Left renal cortex interstitium (tissue), 4 donors: ENCODE measurements around the gene PACC1. TPM values are rescaled to one million over a fixed set of nuclear protein-coding genes. Genes with fewer than 3 reads are reported as not detected.
A peak's percentile ranks its signal among the peaks of the same experiment; 100 is the strongest.

Experiments
- DNase-seq, 4 donors: peaks; one replicate each; pipeline ENCODE4 v3.0.0-alpha.2; 2013; ENCODE audit warnings: low read depth in 4 of 4, low spot score in 2 of 4, missing footprints in 1 of 4
- polyA plus RNA-seq, 4 donors: library from polyadenylated mRNA; unstranded; fragments of 120-200 nt; gene quantifications; one replicate each; pipeline ENCODE4 v1.2.1, GENCODE V29; 2013; ENCODE audit not compliant: insufficient read length in 4 of 4

Gene PACC1
- polyA plus RNA-seq, 4 donors: 11.5 to 15.9 (median 13.2) TPM

DNA sequence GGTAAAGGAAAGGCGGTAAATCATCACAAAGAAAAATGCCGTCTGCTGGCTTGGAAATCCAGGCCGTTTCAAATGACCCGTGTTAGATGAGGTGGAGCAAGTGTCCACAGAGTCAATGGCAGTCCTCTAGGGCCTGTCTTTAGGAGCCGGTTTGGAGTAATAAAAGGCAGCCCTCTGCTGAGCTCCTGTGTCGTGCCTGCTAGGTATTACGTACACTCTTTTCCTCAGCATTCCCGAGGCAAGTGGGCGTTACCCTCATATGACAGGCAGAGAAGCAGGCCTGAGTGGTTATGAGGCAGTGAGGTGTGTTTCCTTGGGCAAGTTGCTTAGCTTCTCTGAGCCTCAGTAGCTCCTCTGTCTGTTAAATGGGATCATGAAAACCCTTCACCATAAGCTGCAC is 25.7 kb upstream of the PACC1 start:
- DNase-seq: no peak

GRCh38 chr1:212438831-212439237 is 24.1 kb upstream of the PACC1 start:
- DNase-seq: no peak

DNA sequence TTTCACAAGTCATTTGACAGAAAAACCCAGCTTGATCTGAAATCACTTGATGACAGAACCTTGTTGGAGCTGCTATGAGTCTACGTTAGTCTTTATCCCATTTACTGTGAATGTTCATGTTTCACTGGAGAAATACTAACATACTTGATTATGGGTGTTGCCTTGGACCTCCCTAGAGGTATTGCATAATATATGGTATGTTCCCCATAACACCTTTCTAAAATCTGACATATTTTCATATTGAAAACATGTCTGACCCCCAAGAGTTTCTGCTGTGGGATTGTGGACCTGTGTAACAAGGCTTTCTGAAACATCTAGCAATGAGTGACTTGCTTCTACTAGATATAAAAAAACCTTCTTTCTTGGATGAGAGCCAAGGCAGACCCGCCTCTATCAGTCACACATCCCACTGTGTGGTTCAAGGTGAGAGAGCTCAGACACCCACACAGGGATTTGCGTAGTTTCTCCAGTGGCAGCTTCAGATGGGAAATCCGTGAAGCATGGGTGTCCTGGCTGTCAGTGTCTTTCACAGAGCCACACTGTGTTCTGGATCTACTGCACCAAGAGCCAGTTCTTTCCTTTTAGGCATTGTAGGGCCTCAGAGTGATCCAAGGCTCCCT is 22.6 kb upstream of the PACC1 start:
- no peak for DNase-seq

GRCh38 chr1:212434992-212435391 is 20.3 kb upstream of the PACC1 start:
- DNase-seq: no peak

DNA sequence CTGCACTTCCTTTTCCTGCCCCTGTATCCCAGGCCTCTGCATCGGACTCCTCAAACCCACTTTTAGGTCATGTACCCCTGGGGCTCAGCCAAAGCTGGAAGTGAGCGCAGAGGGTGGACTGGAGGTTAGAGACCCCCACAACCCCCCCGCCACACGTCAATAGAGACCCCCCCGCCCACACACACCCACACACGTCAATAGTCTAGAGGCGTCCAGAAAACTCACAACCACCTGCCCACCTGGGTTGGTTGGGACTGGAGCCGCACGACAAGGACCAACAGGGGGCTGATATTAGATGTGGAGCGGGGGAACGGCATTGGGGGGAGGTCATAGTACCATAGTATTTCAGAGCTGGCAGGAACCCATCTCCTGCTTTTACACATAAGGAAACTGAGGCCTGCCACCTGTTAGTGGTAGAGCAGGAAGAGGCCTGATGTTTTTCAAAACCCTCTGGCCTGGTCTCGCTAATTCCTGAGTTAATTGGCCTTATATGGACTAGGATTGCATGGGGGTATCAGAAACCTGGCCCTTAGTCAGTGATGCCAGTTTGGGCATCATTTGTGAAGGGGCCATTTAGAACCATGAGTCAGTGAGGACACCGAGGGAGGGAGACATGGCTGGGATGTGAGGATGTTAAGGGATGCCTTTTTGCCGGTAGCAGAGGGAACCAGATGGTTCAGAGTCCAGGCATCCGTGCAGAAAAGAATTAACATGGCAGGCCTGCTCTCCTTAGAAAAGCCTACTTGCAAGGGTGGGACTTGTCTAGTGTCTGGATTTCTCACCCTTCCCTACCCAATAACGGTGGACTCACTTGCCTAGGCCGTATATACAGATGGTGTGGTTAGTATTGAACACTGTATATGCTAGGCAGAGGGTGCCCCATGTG is 19.1 kb upstream of the PACC1 start:
- no peak for DNase-seq

GRCh38 chr1:212432661-212433576 is 18.2 kb upstream of the PACC1 start, which contains the start of gene NENF:
TSS of gene NENF (plus strand) at chr1:212432920. CDS start at chr1:212432944, 24 bp downstream.
- DNase-seq: peak in 2 of 4 donors; percentile 27 to 68

DNA sequence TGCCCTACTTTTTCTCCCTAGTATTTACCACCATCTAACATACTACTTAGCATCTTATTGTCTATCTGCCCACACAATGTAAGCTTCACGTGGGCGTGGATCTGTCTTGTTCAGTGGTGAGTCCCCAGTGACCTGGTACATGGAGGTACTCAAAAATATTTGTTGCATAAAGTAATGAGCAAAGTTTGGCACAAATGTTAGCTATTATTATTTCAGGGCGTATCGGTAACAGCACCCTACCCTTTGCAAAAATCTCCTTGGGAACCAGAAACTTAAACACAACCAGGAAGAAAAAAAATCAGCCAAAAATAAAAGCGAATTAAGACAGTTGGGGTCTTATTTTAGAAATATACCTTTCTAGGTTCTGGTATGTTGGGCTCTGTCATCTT is 17.6 kb upstream of the PACC1 start:
- no peak for DNase-seq

DNA sequence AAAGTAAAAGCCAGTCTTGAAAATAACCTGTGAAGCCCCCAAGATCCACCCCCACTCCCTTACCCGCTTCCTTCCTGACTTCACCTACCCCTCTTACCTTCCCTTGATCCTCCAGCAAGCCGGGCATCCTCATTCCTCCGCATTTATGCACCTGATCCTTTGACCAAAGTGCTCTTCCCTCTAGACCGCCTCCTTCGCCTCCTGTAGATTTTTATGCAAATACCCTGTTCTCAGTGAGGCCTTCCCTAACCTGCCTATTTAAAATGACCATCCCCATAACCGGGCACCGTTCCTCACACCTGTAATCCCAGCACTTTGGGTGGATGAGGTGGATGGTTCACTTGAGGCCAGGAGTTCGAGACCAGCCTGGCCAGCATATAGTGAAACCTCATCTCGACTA is 17.0 kb upstream of the PACC1 start:
- no peak for DNase-seq

- DNase-seq: no peak
These were observed 16.3 kb upstream of the PACC1 start for GRCh38 chr1:212430955-212431394.

DNA sequence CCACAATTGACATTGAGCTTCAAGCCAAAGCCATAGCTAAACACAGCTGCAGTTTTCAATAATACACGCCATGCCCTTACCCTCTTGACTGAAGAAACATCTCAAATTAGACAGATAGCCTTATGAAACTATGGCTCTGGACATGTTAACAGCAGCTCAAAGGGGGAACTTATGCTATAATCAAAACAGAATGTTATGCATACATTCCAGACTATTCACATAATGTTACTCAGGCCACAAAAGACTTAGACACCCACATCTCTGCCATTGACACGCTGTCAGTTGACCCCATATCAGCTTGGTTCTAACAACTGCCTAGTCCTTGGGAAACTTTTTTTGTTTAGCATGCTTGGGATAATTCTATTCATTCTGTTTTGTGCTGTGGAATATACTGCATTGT is 15.7 kb upstream of the PACC1 start:
- DNase-seq: no peak

DNA sequence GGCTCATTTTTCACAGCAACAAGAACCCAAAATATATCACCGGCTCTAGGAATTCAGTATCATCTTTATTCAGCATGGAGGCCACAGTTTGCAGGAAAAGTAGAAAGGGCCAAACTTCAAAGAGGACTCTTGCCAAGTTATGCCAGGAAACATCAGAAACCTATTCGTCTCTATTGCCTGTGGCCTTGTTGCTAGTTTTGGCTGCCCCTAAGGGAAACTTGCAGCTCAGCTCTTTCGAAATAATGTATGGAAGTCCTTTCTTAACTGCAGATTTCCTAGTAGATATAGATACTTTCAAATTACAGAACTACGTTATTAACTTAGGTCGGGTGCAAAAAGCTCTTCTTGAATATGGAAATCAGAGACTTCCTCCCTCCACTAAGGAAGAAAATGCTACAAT is 13.8 kb upstream of the PACC1 start:
- DNase-seq: no peak

- no peak for DNase-seq
These were observed 9.2 kb upstream of the PACC1 start for GRCh38 chr1:212423879-212424278.

DNA sequence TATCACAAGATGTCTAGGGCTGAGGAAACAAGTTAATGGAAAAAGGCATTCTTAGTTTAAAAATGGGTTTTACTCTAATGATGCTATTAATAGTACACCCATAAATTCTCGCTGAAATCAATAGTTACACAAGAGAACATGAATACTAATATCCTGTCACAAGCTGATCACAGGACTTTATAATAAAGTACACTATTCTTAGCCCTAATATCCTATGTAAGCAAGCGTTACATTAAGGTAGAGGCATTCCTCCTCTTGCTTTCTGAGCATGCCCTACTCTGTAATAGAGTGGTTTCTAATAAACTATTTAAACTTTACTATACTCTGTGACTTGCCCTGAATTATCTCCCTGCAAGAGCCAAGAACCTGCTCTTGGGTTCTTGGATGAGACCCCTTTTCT is 6.5 kb upstream of the PACC1 start:
- no peak for DNase-seq

DNA sequence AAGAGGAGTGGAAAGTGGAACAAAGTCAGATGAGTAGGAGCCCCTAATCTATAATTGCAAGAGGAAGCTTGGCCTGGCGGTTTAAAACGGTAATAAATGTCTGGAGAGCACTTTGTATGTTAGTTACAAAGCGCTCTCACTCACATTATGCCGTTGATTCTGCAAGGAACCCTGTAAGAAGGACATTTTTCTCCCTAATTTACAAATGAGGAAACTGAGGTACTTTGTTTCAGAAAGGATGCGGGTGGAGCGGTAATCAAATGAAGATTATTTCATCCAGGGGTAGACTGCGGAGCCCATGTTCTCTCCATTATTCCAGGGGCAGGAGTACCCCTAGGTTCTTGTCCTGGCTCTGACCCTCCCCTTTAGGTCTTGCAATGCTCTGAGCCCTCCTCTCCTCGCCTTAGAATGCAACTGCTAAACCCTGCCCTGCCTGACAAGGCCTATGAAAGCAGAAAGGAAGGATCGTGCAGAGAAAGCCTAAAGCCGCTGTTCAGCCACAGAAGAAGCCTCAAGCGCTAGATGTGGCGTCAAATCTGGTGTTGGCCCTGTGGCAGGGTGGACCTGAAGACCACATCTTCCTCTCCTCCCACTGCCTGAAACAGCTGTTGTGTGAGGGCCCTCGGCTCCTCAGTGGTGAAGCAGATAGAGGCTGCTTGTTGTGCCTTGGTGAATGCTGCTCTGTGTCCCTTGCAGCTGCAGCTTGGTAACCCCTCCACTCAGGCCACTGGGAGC is 588 bp upstream of the PACC1 start:
- DNase-seq: no peak

- peak in 2 of 4 donors; percentile 17 to 27 for DNase-seq
These were observed 771 bp downstream of the PACC1 start for GRCh38 chr1:212413902-212414327.

GRCh38 chr1:212412374-212412773 is 2.3 kb downstream of the PACC1 start:
- no peak for DNase-seq

GRCh38 chr1:212410231-212410820 is 4.4 kb downstream of the PACC1 start:
- DNase-seq: no peak

DNA sequence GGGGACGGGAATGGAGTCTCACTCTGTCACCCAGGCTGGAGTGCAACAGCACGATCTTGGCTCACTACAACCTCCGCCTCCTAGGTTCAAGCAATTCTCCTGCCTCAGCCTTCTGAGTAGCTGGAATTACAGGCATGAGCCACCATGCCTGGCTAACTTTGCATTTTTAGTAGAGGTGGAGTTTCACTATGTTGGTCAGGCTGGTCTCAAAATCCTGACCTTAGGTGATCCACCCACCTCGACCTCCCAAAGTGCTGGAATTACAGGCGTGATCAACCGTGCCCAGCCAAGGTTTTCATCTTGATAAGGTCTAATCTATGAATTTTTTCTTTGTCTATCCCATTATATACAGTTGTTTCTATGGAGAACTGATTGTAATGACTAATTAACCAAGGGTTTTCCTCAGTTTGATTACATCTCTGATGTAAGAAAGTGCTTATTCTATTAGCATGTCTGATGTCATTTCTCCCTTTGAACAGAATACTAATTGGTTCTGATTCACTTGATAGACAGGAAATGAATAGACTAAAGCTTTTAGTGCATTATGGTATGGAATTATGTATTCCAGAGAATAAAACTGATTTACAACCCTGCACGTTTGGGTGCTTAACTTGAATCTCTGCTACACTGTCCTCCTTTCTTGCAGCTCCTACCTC is 11.9 kb downstream of the PACC1 start:
- no peak for DNase-seq

DNA sequence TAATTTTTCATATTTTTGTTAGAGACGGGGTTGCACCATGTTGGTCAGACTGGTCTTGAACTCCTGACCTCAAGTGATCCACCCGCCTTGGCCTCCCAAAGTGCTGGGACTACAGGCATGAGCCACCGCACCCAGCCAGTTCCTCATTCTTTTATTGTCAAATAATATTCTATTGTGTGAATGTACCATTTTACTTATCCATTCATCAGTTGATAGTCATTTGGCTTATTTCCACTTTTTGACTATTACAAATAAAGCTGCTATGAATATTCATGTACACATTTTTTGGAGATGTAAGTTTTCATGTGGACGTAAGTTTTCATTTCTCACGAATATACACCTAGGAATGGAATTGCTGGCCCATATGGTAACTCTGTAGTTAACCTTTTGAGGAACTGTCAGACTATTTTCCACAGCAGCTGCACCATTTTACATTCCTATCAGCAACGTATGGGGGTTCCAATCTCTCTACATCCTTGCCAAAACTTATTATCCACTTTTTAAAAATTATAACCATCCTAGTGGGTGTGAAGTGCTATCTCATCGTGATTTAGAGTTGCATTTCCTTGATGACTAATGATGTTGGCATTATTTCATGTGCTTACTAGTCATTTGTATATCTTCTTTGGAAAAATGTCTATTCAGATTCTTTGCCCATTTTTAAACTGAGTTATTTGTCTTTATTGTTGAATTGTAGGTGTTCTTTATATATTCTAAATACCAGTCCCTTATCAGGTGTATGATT is 12.7 kb downstream of the PACC1 start:
- no peak for DNase-seq
